K562 (cell line): ENCODE data around the gene CST9L. TPM values are rescaled to one million over a fixed set of nuclear protein-coding genes. Genes with fewer than 3 reads are reported as not detected.

Experiments used
- ATAC-seq: fragments of 200-7000 bp; cut with Tn5 transposase; 3 replicates; pipeline ENCODE4 v1.9.1; 2020; ENCODE audit warnings: moderate library complexity
- BruUV-seq: library from RNA; stranded (reverse); fragments of 400-500 nt; replicated peaks from 2 replicates; lab custom pipeline; 2021; lab: Mats Ljungman, UMichigan
- CTCF ChIA-PET: fragments of 300-600 bp; formaldehyde crosslinking; extraction: SDS; loops from one replicate; lab custom pipeline; 2021; ENCODE audit warnings: low intra/inter-chr PET ratio; lab: Yijun Ruan, JAX
- POLR2A ChIA-PET: fragments of 300-600, 350-650 bp; sonication (Branson Sonifier 250); formaldehyde crosslinking; extraction: SDS; loops from one replicate; lab custom pipeline; 2021; ENCODE audit warnings: antibody characterized with exemption, inconsistent platforms; lab: Yijun Ruan, JAX
- DNase-seq, 4 experiments: peaks; one replicate each; pipeline versions ENCODE4 v3.0.0 to v3.0.0-alpha.2; 2011 to 2018; ENCODE audit warnings: low spot score in 3 of 4, mixed read lengths in 3 of 4; ENCODE audit errors: extremely low read depth in 1 of 4
- FAIRE-seq: peaks from 2 replicates; lab custom pipeline; 2011; peaks lifted over from hg19 to GRCh38; lab: Jason Lieb, UNC
- H2AFZ ChIP-seq: 2 replicates; pipeline ENCODE4 v1.6.0; 2011; ENCODE audit warnings: low read depth, low read length, control low read depth, inconsistent platforms
- H3K27ac ChIP-seq: fragments of 200-600 bp; 3 replicates; pipeline ENCODE4 v1.8.0; 2011; ENCODE audit warnings: low read depth, mild to moderate bottlenecking, control low read depth, inconsistent platforms, low read length, moderate library complexity, mixed read lengths; ENCODE audit errors: extremely low read depth
- H3K27me3 ChIP-seq, 2 experiments: fragments of 300-600 bp in 1 of 2; 2 replicates in 1 of 2; 3 replicates in 1 of 2; pipeline versions ENCODE4 v1.6.0 to v1.8.0; 2011; ENCODE audit warnings: inconsistent platforms in 2 of 2, low read length in 2 of 2, mild to moderate bottlenecking in 1 of 2, mixed read lengths in 1 of 2, moderate library complexity in 1 of 2; ENCODE audit not compliant: control insufficient read depth in 2 of 2, insufficient read depth in 2 of 2
- H3K36me3 ChIP-seq: fragments of 300-600 bp; 3 replicates; pipeline ENCODE4 v1.8.0; 2011; ENCODE audit warnings: mild to moderate bottlenecking, low read length, inconsistent platforms; ENCODE audit not compliant: control insufficient read depth, insufficient read depth
- H3K4me1 ChIP-seq, 2 experiments: fragments of 200-600 bp in 1 of 2; replicated peaks in 1 of 2; 2 replicates in 1 of 2; 3 replicates in 1 of 2; pipeline versions ENCODE4 v1.5.1 to v1.8.0; 2011; ENCODE audit warnings: inconsistent platforms in 2 of 2, low read length in 2 of 2, mild to moderate bottlenecking in 1 of 2, mixed read lengths in 1 of 2, moderate library complexity in 1 of 2; ENCODE audit not compliant: control insufficient read depth in 2 of 2, insufficient read depth in 2 of 2
- H3K4me2 ChIP-seq: 2 replicates; pipeline ENCODE4 v1.6.1; 2011; ENCODE audit warnings: low read length, control low read depth, inconsistent platforms, mixed read lengths; ENCODE audit not compliant: insufficient read depth
- H3K4me3 ChIP-seq: fragments of 200-600 bp; sonication (generic), shearing (Covaris generic); 2 replicates; pipeline ENCODE4 v1.5.1; 2016; ENCODE audit warnings: control low read depth, inconsistent platforms
- H3K79me2 ChIP-seq: fragments of 200-600 bp; 3 replicates; pipeline ENCODE4 v1.8.0; 2011; ENCODE audit warnings: low read length, inconsistent platforms; ENCODE audit not compliant: control insufficient read depth, insufficient read depth
- H3K9ac ChIP-seq, 2 experiments: 2 replicates each; pipeline versions ENCODE4 v1.6.0 to v1.6.1; 2011; ENCODE audit warnings: low read depth in 2 of 2, low read length in 2 of 2, control low read depth in 1 of 2, inconsistent platforms in 1 of 2, mild to moderate bottlenecking in 1 of 2, mixed read lengths in 1 of 2; ENCODE audit not compliant: insufficient read depth in 1 of 2
- H3K9me1 ChIP-seq: one replicate; pipeline ENCODE4 v1.6.0; 2011; ENCODE audit warnings: inconsistent platforms, mild to moderate bottlenecking, low read length, moderate library complexity; ENCODE audit not compliant: control insufficient read depth, insufficient read depth
- H3K9me3 ChIP-seq: replicated peaks from 2 replicates; pipeline ENCODE4 v1.5.1; 2011; ENCODE audit warnings: low read depth, low read length, inconsistent platforms; ENCODE audit not compliant: control insufficient read depth, insufficient read depth
- H4K20me1 ChIP-seq: replicated peaks from 2 replicates; pipeline ENCODE4 v1.6.1; 2011; ENCODE audit warnings: low read length, inconsistent platforms, mixed read lengths; ENCODE audit not compliant: control insufficient read depth, insufficient read depth
- CBFA2T3 ChIP-seq: fragments of 450-650 bp; IDR thresholded peaks from 2 replicates; pipeline ENCODE4 v1.6.1; 2017
- ELF4 ChIP-seq: fragments of 450-650 bp; formaldehyde crosslinking; IDR thresholded peaks from 2 replicates; pipeline ENCODE4 v1.4.0; 2022; ENCODE audit warnings: missing genetic modification characterization
- FOXJ3 ChIP-seq: sonication (generic); formaldehyde crosslinking; IDR thresholded peaks from 2 replicates; pipeline ENCODE4 v1.4.0; 2020; ENCODE audit warnings: mild to moderate bottlenecking, missing genetic modification reagents
- L3MBTL2 ChIP-seq: fragments of 450-650 bp; IDR thresholded peaks from 2 replicates; pipeline ENCODE4 v1.6.1; 2016; ENCODE audit warnings: mild to moderate bottlenecking, moderate library complexity
- NFRKB ChIP-seq: fragments of 450-650 bp; IDR thresholded peaks from 2 replicates; pipeline ENCODE4 v1.6.1; 2016; ENCODE audit warnings: low read depth
- SMARCE1 ChIP-seq: fragments of 450-650 bp; IDR thresholded peaks from 2 replicates; pipeline ENCODE4 v1.7.1; 2016; ENCODE audit warnings: mild to moderate bottlenecking
- TFAM ChIP-seq: fragments of 250-450 bp; sonication (Bioruptor Pico); conservative IDR thresholded peaks from 2 replicates; pipeline ENCODE4 v1.5.0; 2021; ENCODE audit warnings: mild to moderate bottlenecking, moderate library complexity
- ZNF224 ChIP-seq: sonication (generic); formaldehyde crosslinking; IDR thresholded peaks from 2 replicates; pipeline ENCODE4 v1.8.0; 2022; ENCODE audit warnings: mild to moderate bottlenecking, missing genetic modification reagents
- ZNF316 ChIP-seq: fragments of 450-650 bp; IDR thresholded peaks from 2 replicates; pipeline ENCODE4 v1.6.1; 2016
- WGBS: fragments of 100-300 bp; shearing (Covaris generic); methylation state at CpG from one replicate; pipeline ENCODE4 v1.1.6; 2016; ENCODE audit warnings: low coverage, mixed read lengths; ENCODE audit not compliant: insufficient coverage; ENCODE audit errors: missing lambda C conversion rate; 5-methylcytosine and 5-hydroxymethylcytosine counted together
- in situ Hi-C: fragments of 300-500 bp; cut with MboI; formaldehyde crosslinking; loops from 4 replicates; pipeline ENCODE4 v1.15.0; 2018; ENCODE audit warnings: inconsistent platforms, mixed read lengths
- intact Hi-C: fragments of 100-400 bp; cut with micrococcal nuclease; formaldehyde crosslinking; loops from 2 replicates; pipeline ENCODE4 v1.14.2; 2022
- polyA plus RNA-seq, 8 experiments: library from polyadenylated mRNA; depleted of rRNA in 4 of 8; stranded (reverse) in 5 of 8; unstranded in 3 of 8; fragments of >200 nt; fragmentation: Nextera tagmentation in 2 of 8; fragmentation: Illumina TruSeq in 1 of 8; extraction: Ambion mirVana in 2 of 8; extraction: Trizol in 1 of 8; gene quantifications; 2 replicates each; pipeline versions ENCODE4 v1.2.1 to v1.2.3, GENCODE V29; 2011 to 2014; ENCODE audit warnings: inconsistent platforms in 1 of 8, missing spikeins in 1 of 8
- total RNA-seq, 7 experiments: library from RNA; depleted of rRNA in 6 of 7; stranded (reverse); fragments of >200 nt in 6 of 7; fragmentation: Illumina TruSeq in 2 of 7; extraction: Trizol in 2 of 7; gene quantifications; 2 replicates each; pipeline versions ENCODE4 v1.2.1 to v1.2.3, GENCODE V29; 2011 to 2021; ENCODE audit warnings: low replicate concordance in 1 of 7
- TF ChIP-seq, protein P1 (sequence below): fragments of 250-450 bp; sonication (Bioruptor Pico); IDR thresholded peaks from 2 replicates; pipeline ENCODE4 v1.9.0; 2021; ENCODE audit warnings: mild to moderate bottlenecking
- TF ChIP-seq, protein P2 (sequence below): fragments of 250-450 bp; sonication (Bioruptor Pico); IDR thresholded peaks from 2 replicates; pipeline ENCODE4 v1.8.0; 2021; ENCODE audit warnings: mild to moderate bottlenecking, moderate library complexity
- TF ChIP-seq, protein P3 (sequence below): IDR thresholded peaks from 2 replicates; pipeline ENCODE4 v1.6.1; 2011; ENCODE audit not compliant: insufficient read length; ENCODE audit errors: extremely low read depth
- TF ChIP-seq, protein P4 (sequence below): sonication (generic); formaldehyde crosslinking; IDR thresholded peaks from 2 replicates; pipeline ENCODE4 v1.8.0; 2022; ENCODE audit warnings: mild to moderate bottlenecking, missing genetic modification reagents

Gene CST9L
- total and polyA plus RNA-seq, 9 of the 15 experiments (the other 6 are each of a cell fraction or from before 2014, with no cell fraction given) = not detected

DNA sequence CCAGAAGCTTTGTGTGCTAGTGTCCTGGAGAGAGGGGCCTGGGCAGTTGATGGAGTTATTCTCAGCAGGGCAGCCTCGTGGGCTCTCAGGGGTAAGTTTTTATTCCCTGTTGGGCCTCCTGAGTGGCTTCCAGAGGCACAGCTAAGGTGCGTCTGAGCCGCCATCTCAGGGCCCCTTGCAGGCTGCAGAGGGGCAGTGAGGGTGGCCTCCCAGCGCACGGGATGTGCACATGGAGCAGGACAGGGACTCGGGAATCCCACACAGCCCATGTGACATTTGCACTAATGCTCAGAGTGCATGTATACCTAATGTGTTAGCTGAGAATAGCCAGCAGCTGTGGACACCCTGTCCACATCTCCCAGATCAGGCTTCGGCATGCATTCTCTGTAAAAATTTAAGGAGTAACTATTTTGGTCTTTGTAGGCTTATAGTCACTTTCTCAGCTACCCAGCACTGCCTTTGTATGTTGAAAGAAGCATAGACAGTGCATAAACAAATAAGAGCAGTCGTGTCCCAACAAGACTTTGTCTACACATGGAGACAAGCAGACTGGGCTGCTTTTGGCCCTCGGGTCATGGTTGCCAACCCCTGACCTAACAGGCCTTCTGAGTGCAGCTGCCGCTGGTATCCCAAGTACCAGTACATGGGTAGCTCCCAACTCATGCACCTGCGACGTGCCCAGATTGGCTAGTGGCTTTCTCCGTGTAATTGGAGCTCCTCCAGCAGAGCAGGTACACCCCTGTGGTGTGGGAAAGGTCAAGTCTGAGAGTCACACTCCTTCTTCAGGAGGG lies 18.6 kb upstream of the CST9L start (continued):
- TF ChIP-seq, protein P1, sequence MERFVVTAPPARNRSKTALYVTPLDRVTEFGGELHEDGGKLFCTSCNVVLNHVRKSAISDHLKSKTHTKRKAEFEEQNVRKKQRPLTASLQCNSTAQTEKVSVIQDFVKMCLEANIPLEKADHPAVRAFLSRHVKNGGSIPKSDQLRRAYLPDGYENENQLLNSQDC (CRISPR knock-in tag) = no peak
- no peak for TF ChIP-seq L3MBTL2

DNA sequence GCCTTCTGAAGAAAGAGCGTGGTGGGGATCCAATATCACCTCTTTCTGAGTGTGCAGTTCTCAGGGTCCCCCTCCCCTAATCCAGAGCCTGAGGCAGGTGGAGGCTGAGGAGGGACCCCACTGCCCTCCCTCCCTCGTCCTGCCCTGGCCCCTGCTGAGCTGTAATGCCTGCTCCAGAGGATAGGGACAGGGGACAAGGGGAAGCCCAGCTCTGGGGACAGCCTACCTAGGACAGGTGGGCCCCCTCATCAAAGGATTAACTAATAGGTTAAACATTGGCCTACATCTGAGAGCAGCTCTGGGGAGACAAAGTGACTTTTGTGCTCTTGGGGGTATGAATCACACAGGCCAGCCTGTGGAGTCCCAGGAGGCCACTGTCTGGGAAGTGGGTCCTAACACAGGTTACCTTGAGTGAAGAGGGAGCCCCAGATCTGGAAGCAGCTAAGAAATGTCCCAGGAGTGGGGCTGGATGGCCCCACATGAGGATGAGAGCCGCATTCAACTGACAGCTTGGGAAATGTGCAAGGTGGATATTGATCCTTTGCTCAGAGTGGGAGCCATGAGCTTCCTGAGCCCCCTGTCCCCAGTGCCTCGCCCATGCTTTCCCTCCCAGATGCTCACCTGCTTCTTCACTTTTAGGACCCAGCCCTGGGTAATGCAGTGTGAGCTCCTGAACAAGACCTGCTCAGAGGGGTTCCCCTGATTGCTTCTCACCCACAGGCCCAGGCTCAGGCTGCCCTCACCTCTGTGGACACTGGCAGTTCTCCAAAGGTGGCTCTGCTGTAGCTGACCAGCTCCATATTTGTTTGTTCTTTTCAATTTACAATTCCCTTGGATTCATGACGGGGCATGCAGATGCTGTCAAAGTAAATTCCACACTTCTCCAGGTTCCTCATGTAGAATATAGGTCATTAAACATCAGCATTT lies 17.8 kb upstream of the CST9L start:
- Histone ChIP-seq H3K9me3 (no peaks in the 10 kb centered on the region), H3K79me2 (no peaks in the 10 kb centered on the region), H3K27me3 (no peaks in the 10 kb centered on the region), H3K27ac (no peak overlapping the region), H3K4me2 (no peak overlapping the region), H3K9ac (no peak overlapping the region), H3K36me3 (no peaks in the 10 kb centered on the region), H3K4me3 (no peak overlapping the region), H3K4me1 (peaks cover 2 to 6% of the 10 kb centered on the region in 2 experiments; a peak in 3 of 5 replicates), H3K9me1 (no peaks in the 10 kb centered on the region), H4K20me1 (no peaks in the 10 kb centered on the region), H2AFZ (no peak overlapping the region)
- ChIA-PET POLR2A (no interaction called here), CTCF (no interaction called here)
- intact Hi-C loops = no loop called here
- DNase-seq = no peak
- in situ Hi-C loops = no loop called here
- WGBS = 12% methylated on average over 4 of the region's 5 CpGs
- no peak for ATAC-seq
- FAIRE-seq = no peak
- no TSS peak for BruUV-seq
- TF ChIP-seq, protein P2, sequence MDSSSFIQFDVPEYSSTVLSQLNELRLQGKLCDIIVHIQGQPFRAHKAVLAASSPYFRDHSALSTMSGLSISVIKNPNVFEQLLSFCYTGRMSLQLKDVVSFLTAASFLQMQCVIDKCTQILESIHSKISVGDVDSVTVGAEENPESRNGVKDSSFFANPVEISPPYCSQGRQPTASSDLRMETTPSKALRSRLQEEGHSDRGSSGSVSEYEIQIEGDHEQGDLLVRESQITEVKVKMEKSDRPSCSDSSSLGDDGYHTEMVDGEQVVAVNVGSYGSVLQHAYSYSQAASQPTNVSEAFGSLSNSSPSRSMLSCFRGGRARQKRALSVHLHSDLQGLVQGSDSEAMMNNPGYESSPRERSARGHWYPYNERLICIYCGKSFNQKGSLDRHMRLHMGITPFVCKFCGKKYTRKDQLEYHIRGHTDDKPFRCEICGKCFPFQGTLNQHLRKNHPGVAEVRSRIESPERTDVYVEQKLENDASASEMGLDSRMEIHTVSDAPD (CRISPR knock-in tag) = no peak
- TF ChIP-seq, protein P3, sequence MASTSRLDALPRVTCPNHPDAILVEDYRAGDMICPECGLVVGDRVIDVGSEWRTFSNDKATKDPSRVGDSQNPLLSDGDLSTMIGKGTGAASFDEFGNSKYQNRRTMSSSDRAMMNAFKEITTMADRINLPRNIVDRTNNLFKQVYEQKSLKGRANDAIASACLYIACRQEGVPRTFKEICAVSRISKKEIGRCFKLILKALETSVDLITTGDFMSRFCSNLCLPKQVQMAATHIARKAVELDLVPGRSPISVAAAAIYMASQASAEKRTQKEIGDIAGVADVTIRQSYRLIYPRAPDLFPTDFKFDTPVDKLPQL = no peak
- no peak for TF ChIP-seq CBFA2T3
- no peak for TF ChIP-seq ZNF224 (CRISPR knock-in tag)
- TF ChIP-seq TFAM (CRISPR knock-in tag) = no peak
- no peak for TF ChIP-seq NFRKB
- TF ChIP-seq, protein P4, sequence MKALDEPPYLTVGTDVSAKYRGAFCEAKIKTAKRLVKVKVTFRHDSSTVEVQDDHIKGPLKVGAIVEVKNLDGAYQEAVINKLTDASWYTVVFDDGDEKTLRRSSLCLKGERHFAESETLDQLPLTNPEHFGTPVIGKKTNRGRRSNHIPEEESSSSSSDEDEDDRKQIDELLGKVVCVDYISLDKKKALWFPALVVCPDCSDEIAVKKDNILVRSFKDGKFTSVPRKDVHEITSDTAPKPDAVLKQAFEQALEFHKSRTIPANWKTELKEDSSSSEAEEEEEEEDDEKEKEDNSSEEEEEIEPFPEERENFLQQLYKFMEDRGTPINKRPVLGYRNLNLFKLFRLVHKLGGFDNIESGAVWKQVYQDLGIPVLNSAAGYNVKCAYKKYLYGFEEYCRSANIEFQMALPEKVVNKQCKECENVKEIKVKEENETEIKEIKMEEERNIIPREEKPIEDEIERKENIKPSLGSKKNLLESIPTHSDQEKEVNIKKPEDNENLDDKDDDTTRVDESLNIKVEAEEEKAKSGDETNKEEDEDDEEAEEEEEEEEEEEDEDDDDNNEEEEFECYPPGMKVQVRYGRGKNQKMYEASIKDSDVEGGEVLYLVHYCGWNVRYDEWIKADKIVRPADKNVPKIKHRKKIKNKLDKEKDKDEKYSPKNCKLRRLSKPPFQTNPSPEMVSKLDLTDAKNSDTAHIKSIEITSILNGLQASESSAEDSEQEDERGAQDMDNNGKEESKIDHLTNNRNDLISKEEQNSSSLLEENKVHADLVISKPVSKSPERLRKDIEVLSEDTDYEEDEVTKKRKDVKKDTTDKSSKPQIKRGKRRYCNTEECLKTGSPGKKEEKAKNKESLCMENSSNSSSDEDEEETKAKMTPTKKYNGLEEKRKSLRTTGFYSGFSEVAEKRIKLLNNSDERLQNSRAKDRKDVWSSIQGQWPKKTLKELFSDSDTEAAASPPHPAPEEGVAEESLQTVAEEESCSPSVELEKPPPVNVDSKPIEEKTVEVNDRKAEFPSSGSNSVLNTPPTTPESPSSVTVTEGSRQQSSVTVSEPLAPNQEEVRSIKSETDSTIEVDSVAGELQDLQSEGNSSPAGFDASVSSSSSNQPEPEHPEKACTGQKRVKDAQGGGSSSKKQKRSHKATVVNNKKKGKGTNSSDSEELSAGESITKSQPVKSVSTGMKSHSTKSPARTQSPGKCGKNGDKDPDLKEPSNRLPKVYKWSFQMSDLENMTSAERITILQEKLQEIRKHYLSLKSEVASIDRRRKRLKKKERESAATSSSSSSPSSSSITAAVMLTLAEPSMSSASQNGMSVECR (CRISPR knock-in tag) = no peak
- TF ChIP-seq ZNF316 = no peak
- no peak for TF ChIP-seq SMARCE1
- no peak for TF ChIP-seq ELF4
- no peak for TF ChIP-seq FOXJ3 (CRISPR knock-in tag)
